ENCODE results near the gene ECE1. TPM values are rescaled to one million over a fixed set of nuclear protein-coding genes. Genes with fewer than 3 reads are reported as not detected.

The ECE1 gene
- total RNA-seq, 4 donors from 2014 or later: 105 to 122 (median 112) TPM

- Histone ChIP-seq H3K4me1 (peaks cover 0 to 48% (median 0%) of the 10 kb centered on the region in 4 donors), H3K27ac (peak overlapping the region; percentile 3 to 46 (median 22)), H3K4me3 (no peak overlapping the region), H3K9me3 (no peaks in the 10 kb centered on the region), H3K27me3 (no peaks in the 10 kb centered on the region), H3K36me3 (no peaks in the 10 kb centered on the region)
- no peak for DNase-seq
- TF ChIP-seq POLR2A (IDR thresholded peaks at IDR 0.05) (no peak), CTCF (IDR thresholded peaks at IDR 0.05) (no peak)
These were observed 23.8 kb upstream of the ECE1 start for GRCh38 chr1:21313886-21314721.

DNA sequence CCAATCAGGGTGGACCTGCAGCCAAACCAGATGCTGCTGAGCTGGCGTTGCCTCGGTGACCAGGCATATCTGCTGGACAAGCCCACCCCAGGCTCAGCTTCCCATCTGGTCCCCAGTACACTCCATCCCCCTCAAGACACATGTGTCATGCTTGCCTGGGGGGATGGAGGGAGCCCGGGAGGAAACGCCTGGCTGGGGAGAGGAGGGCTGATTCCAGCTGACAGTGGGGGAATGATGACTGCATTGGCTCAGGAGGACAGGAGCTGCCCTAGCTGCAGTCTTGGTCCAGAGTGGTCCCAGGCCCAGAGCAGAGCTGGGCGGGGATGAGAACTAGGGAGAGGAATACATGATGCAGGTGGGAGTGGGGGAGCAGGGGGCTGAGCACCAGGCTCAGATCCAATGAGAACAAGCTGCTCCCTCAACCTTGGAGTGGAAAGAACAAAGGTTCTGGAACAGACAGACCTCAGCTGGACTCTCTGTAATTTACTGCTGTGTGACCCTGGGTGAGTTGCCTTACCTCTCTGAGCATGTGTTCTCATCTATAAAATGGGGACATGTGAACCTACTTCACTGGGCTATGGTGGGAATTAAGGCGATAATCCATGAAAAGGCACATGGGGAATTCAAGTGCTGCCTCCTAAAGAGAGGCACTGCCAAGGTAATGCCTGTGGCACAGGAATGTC lies 23.1 kb upstream of the ECE1 start:
- no peaks in the 10 kb centered on the region for H3K27me3 ChIP-seq
- no peaks in the 10 kb centered on the region for H3K36me3 ChIP-seq
- H3K27ac ChIP-seq: peak overlapping the region in 3 of 4 donors; percentile 3 to 32 (median 11)
- DNase-seq: no peak
- no peak overlapping the region for H3K4me3 ChIP-seq
- peaks cover 0 to 50% (median under 1%) of the 10 kb centered on the region in 4 donors for H3K4me1 ChIP-seq
- TF ChIP-seq CTCF (IDR thresholded peaks at IDR 0.05) (no peak), POLR2A (IDR thresholded peaks at IDR 0.05) (no peak)
- no peaks in the 10 kb centered on the region for H3K9me3 ChIP-seq

DNA sequence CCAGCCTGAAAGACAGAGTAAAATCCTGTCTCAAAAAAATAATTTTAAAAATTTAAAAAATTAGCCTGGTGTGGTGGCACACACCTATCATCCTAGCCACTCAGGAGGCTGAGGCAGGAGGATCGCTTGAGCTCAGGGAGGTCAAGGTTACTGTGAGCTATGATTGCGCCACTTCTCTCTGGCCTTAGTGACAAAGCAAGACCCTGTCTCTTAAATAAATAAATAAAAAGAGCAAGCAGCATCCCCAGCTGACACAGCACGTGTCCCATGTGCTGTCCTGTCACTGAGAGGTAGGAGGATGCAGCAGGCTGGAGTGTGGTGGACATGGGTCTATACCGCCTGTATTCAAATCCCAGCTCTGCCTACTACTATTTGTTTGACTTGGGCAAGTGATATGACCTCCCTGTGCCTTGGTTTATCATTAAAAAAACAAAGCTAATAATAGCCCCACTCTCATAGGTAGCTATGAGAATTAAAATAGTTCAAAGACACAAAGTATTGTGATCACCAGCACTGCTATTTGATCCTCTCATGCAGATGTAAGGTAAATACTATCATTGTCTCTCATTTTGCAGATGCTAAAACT lies 22.2 kb upstream of the ECE1 start:
- TF ChIP-seq POLR2A (IDR thresholded peaks at IDR 0.05): no peak
- H3K27me3 ChIP-seq: no peaks in the 10 kb centered on the region
- DNase-seq: no peak
- no peaks in the 10 kb centered on the region for H3K36me3 ChIP-seq
- no peaks in the 10 kb centered on the region for H3K9me3 ChIP-seq
- no peak overlapping the region for H3K4me3 ChIP-seq
- peaks cover 0 to 51% (median 3%) of the 10 kb centered on the region in 4 donors for H3K4me1 ChIP-seq
- H3K27ac ChIP-seq: peak overlapping the region in 2 of 4 donors; percentile 11 to 32

- Histone ChIP-seq H3K36me3 (no peaks in the 10 kb centered on the region), H3K27me3 (no peaks in the 10 kb centered on the region), H3K27ac (no peak overlapping the region), H3K9me3 (no peaks in the 10 kb centered on the region), H3K4me3 (no peak overlapping the region), H3K4me1 (peaks cover 0 to 48% (median 3%) of the 10 kb centered on the region in 4 donors)
- DNase-seq: no peak
- no peak for TF ChIP-seq POLR2A (IDR thresholded peaks at IDR 0.05)
- no peak for TF ChIP-seq CTCF (IDR thresholded peaks at IDR 0.05)
These were observed 20.8 kb upstream of the ECE1 start for GRCh38 chr1:21311016-21311415.

GRCh38 chr1:21308847-21309652 lies 18.8 kb upstream of the ECE1 start:
- Histone ChIP-seq H3K4me3 (no peak overlapping the region), H3K9me3 (no peaks in the 10 kb centered on the region), H3K27me3 (no peaks in the 10 kb centered on the region), H3K27ac (peak overlapping the region in 1 of 4 donors; percentile 56), H3K36me3 (no peaks in the 10 kb centered on the region), H3K4me1 (peaks cover 0 to 52% (median 3%) of the 10 kb centered on the region in 4 donors)
- no peak for TF ChIP-seq POLR2A (IDR thresholded peaks at IDR 0.05)
- no peak for TF ChIP-seq CTCF (IDR thresholded peaks at IDR 0.05)
- DNase-seq: no peak
